IMR-90 (cell line): Measurements from ENCODE around the gene PIR.

Experiments used
- CHD1 ChIP-seq: IDR thresholded peaks from 2 replicates; pipeline ENCODE4 v1.6.1; 2012; ENCODE audit warnings: low read depth, low read length, improper control_type of control experiment
- POLR2A ChIP-seq: IDR thresholded peaks from 2 replicates; pipeline ENCODE4 v1.6.1; 2012; ENCODE audit warnings: mild to moderate bottlenecking, low read depth, low read length
- TF ChIP-seq, protein P1 (sequence below): conservative IDR thresholded peaks from 2 replicates; pipeline ENCODE4 v1.5.1; 2012; ENCODE audit warnings: mild to moderate bottlenecking, low read depth, low read length, improper control_type of control experiment
- TF ChIP-seq, protein P2 (sequence below): fragments of 150-350 bp; IDR thresholded peaks from 2 replicates; pipeline ENCODE4 v1.6.1; 2017; ENCODE audit warnings: mild to moderate bottlenecking, antibody characterized with exemption, low read length, low read depth

DNA sequence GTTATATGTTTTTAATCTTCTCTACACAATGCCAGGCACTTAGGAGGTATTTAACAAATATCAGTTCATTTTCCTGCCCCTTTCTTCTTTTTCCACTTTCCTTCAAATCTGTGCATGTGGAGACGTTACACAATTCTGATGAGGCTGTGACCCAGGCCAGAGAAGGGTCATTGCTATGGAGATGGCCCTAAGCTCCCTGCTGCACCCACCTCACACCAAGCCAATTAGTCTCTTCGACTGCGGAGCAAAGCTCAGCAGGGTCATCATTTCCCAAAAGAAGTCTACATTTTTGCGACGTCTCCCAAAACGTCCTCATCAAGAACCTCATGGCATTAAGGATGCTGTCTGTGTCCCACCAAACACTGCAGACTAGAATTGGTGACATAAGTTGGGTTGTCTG lies 80.0 kb downstream of the PIR start:
- TF ChIP-seq, protein P1, sequence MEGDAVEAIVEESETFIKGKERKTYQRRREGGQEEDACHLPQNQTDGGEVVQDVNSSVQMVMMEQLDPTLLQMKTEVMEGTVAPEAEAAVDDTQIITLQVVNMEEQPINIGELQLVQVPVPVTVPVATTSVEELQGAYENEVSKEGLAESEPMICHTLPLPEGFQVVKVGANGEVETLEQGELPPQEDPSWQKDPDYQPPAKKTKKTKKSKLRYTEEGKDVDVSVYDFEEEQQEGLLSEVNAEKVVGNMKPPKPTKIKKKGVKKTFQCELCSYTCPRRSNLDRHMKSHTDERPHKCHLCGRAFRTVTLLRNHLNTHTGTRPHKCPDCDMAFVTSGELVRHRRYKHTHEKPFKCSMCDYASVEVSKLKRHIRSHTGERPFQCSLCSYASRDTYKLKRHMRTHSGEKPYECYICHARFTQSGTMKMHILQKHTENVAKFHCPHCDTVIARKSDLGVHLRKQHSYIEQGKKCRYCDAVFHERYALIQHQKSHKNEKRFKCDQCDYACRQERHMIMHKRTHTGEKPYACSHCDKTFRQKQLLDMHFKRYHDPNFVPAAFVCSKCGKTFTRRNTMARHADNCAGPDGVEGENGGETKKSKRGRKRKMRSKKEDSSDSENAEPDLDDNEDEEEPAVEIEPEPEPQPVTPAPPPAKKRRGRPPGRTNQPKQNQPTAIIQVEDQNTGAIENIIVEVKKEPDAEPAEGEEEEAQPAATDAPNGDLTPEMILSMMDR, result no peak
- TF ChIP-seq POLR2A (no peak), CHD1 (no peak)
- TF ChIP-seq, protein P2, sequence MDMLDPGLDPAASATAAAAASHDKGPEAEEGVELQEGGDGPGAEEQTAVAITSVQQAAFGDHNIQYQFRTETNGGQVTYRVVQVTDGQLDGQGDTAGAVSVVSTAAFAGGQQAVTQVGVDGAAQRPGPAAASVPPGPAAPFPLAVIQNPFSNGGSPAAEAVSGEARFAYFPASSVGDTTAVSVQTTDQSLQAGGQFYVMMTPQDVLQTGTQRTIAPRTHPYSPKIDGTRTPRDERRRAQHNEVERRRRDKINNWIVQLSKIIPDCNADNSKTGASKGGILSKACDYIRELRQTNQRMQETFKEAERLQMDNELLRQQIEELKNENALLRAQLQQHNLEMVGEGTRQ, result no peak
